ENCODE data around the gene SDK1. TPM values are rescaled to one million over a fixed set of nuclear protein-coding genes. Genes with fewer than 3 reads are reported as not detected.

Gene SDK1
- total RNA-seq, 1 experiment from 2014 or later: 20.0 TPM

DNA sequence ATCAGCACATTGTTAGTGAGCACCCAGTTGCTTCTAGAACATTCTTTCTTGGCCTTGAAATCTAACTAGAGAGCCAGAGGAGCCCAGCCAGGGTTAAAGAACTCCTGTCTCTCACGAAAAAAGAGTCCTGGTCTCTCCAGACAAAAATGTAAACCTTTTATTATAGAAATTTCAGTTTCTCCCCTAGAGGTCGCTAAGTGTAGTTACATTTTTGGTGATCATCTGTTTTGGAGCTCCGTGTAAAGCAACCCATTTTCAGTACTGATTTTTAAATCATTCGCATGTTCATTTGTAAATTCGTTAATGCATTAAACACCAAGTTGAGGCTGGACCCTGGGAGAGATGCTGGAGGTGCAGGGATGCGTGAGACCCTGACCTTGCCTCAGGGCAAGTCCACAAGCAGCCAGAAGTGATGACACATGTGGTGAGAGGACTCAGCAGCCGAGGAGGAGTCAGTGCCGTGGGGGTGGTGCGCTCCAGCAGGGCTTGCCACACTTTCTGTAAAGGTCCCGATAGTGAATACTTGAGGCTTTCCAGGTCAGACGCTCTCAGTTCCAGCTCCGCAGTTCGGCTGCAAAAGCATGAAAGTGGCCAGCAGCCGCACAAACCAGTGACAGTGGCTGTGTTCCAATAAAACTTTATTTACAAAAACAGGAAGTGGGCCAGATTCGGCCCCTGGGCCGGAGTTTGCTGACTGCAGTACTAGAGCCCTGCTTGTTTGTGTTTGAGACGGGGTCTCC lies 802.5 kb downstream of the SDK1 start:
- TF ChIP-seq, protein P1, sequence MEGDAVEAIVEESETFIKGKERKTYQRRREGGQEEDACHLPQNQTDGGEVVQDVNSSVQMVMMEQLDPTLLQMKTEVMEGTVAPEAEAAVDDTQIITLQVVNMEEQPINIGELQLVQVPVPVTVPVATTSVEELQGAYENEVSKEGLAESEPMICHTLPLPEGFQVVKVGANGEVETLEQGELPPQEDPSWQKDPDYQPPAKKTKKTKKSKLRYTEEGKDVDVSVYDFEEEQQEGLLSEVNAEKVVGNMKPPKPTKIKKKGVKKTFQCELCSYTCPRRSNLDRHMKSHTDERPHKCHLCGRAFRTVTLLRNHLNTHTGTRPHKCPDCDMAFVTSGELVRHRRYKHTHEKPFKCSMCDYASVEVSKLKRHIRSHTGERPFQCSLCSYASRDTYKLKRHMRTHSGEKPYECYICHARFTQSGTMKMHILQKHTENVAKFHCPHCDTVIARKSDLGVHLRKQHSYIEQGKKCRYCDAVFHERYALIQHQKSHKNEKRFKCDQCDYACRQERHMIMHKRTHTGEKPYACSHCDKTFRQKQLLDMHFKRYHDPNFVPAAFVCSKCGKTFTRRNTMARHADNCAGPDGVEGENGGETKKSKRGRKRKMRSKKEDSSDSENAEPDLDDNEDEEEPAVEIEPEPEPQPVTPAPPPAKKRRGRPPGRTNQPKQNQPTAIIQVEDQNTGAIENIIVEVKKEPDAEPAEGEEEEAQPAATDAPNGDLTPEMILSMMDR (IDR thresholded peaks at IDR 0.05; ENCODE audit: unreplicated experiment): peak; percentile 44
- H3K9me3 Mint-ChIP-seq (ENCODE audit: low read depth, unreplicated experiment): no peaks in the 10 kb centered on the region
- no peaks in the 10 kb centered on the region for H3K27me3 Mint-ChIP-seq (ENCODE audit: unreplicated experiment)
- intact Hi-C loops (cut with micrococcal nuclease; ENCODE audit: unreplicated experiment): no loop called here
- CTCF ChIA-PET: interaction anchor here (0.5 to 1.4 kb wide), 5 partner anchors 8 to 528 kb away, joined by 3 to 5 read pairs (median 3); no protein-coding TSS in a partner anchor
- no peaks in the 10 kb centered on the region for H3K4me1 Mint-ChIP-seq (ENCODE audit: low read depth, unreplicated experiment)
- H3K27ac Mint-ChIP-seq (ENCODE audit: unreplicated experiment): no peak overlapping the region
- H3K4me3 Mint-ChIP-seq (ENCODE audit: low read depth, unreplicated experiment): no peak overlapping the region
- H3K36me3 Mint-ChIP-seq (ENCODE audit: insufficient read depth, unreplicated experiment): no peaks in the 10 kb centered on the region
- BruUV-seq (replicated peaks): no TSS peak
- DNase-seq: no peak

- Mint-ChIP-seq H3K4me1 (ENCODE audit: low read depth, unreplicated experiment) (no peaks in the 10 kb centered on the region), H3K27me3 (ENCODE audit: unreplicated experiment) (no peaks in the 10 kb centered on the region), H3K36me3 (ENCODE audit: insufficient read depth, unreplicated experiment) (no peaks in the 10 kb centered on the region), H3K9me3 (ENCODE audit: low read depth, unreplicated experiment) (no peaks in the 10 kb centered on the region), H3K27ac (ENCODE audit: unreplicated experiment) (no peak overlapping the region), H3K4me3 (ENCODE audit: low read depth, unreplicated experiment) (no peak overlapping the region)
- BruUV-seq (replicated peaks): no TSS peak
- intact Hi-C loops (cut with micrococcal nuclease; ENCODE audit: unreplicated experiment): no loop called here
- DNase-seq: no peak
- CTCF ChIA-PET: interaction anchor here (0.7 kb wide), 1 partner anchor 9 kb away, joined by 3 read pairs; no protein-coding TSS in a partner anchor
- TF ChIP-seq, protein P1 (IDR thresholded peaks at IDR 0.05; ENCODE audit: unreplicated experiment): no peak
These were observed 806.8 kb downstream of the SDK1 start for GRCh38 chr7:4107839-4108238.

GRCh38 chr7:4108951-4109350 lies 807.9 kb downstream of the SDK1 start:
- no peaks in the 10 kb centered on the region for H3K36me3 Mint-ChIP-seq (ENCODE audit: insufficient read depth, unreplicated experiment)
- H3K4me1 Mint-ChIP-seq (ENCODE audit: low read depth, unreplicated experiment): no peaks in the 10 kb centered on the region
- intact Hi-C loops (cut with micrococcal nuclease; ENCODE audit: unreplicated experiment): no loop called here
- DNase-seq: no peak
- no peaks in the 10 kb centered on the region for H3K27me3 Mint-ChIP-seq (ENCODE audit: unreplicated experiment)
- TF ChIP-seq, protein P1 (IDR thresholded peaks at IDR 0.05; ENCODE audit: unreplicated experiment): no peak
- BruUV-seq (replicated peaks): no TSS peak
- H3K4me3 Mint-ChIP-seq (ENCODE audit: low read depth, unreplicated experiment): no peak overlapping the region
- no peak overlapping the region for H3K27ac Mint-ChIP-seq (ENCODE audit: unreplicated experiment)
- H3K9me3 Mint-ChIP-seq (ENCODE audit: low read depth, unreplicated experiment): no peaks in the 10 kb centered on the region
- CTCF ChIA-PET: no interaction called here

DNA sequence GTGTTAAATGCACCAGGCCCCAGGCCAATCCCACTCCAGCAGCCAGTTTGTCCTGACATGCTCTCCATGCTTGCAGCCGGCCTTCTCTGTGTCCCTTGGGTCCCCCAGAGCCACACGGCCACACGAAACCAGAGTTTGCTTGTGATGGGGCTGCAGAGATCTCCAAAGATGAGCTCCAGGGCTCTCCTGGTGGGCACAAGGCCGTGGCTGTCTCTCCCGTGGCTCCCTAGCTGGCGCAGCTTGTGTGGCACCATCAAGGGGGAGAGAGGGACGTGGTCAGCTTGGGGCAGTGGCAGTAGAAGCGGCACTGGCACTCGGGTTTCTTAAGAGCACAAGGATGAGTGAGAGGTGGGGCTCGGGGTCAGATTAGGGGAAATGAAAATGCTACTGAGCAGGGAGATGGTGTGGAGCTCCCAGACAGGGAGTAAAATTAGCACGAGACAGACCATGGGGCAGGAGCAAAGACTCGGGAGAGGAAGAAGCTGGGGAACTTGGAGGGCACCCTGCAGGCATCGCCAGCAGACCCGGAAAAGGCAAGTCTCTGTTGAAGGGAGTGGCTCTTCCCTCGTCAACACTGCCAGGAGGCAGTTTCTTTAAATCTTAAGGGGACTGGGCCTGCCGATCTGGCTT lies 808.5 kb downstream of the SDK1 start:
- no peaks in the 10 kb centered on the region for H3K4me1 Mint-ChIP-seq (ENCODE audit: low read depth, unreplicated experiment)

More for the DNA sequence above, 808.5 kb downstream of the SDK1 start:
- DNase-seq: no peak
- intact Hi-C loops (cut with micrococcal nuclease; ENCODE audit: unreplicated experiment): loop anchor here (10.0 kb wide), 1 partner anchor 365 kb away; no protein-coding TSS in a partner anchor
- Mint-ChIP-seq H3K27ac (ENCODE audit: unreplicated experiment) (no peak overlapping the region), H3K9me3 (ENCODE audit: low read depth, unreplicated experiment) (no peaks in the 10 kb centered on the region), H3K36me3 (ENCODE audit: insufficient read depth, unreplicated experiment) (no peaks in the 10 kb centered on the region), H3K4me3 (ENCODE audit: low read depth, unreplicated experiment) (no peak overlapping the region), H3K27me3 (ENCODE audit: unreplicated experiment) (no peaks in the 10 kb centered on the region)
- BruUV-seq (replicated peaks): no TSS peak
- TF ChIP-seq, protein P1 (IDR thresholded peaks at IDR 0.05; ENCODE audit: unreplicated experiment): no peak
- CTCF ChIA-PET: no interaction called here
